Upper lobe of right lung (tissue), 1 donor: Measurements from ENCODE around the gene CBX7. TPM values are rescaled to one million over a fixed set of nuclear protein-coding genes. Genes with fewer than 3 reads are reported as not detected.

Experiments
- ATAC-seq: fragments of 200-7000 bp; cut with Tn5 transposase; one replicate; pipeline ENCODE4 v1.9.1; 2020; ENCODE audit warnings: mild to moderate bottlenecking, moderate library complexity
- DNase-seq: peaks from one replicate; pipeline ENCODE4 v3.0.0-alpha.2; 2020
- H3K27ac ChIP-seq: fragments of 200-600 bp; one replicate; pipeline ENCODE4 v1.8.0; 2022
- H3K27me3 ChIP-seq: fragments of 200-600 bp; one replicate; pipeline ENCODE4 v1.8.0; 2022; ENCODE audit warnings: mild to moderate bottlenecking
- H3K36me3 ChIP-seq: fragments of 200-600 bp; one replicate; pipeline ENCODE4 v1.8.0; 2022
- H3K4me1 ChIP-seq: fragments of 200-600 bp; one replicate; pipeline ENCODE4 v1.8.0; 2022
- H3K4me3 ChIP-seq: fragments of 200-600 bp; one replicate; pipeline ENCODE4 v1.8.0; 2022; ENCODE audit warnings: mild to moderate bottlenecking
- H3K9me3 ChIP-seq: fragments of 200-600 bp; one replicate; pipeline ENCODE4 v1.8.0; 2022
- intact Hi-C: fragments of 100-400 bp; cut with DNase I; formaldehyde crosslinking; loops from one replicate; pipeline ENCODE4 v1.11.0; 2022
- total RNA-seq: library from RNA; stranded (reverse); fragmentation: NEBNext Ultra II Directional; extraction: Animal tissue kit (Norgen Biotek cat#: 25700); gene quantifications from one replicate; pipeline ENCODE4 v1.2.1, GENCODE V29; 2021
- TF ChIP-seq, protein P1 (sequence below): fragments of 200-600 bp; IDR thresholded peaks from one replicate; pipeline ENCODE4 v1.8.0; 2022; ENCODE audit warnings: antibody characterized with exemption
- donor health status: DM: no; HTN: yes; CAD: no; lungs with severe emphysema.

CBX7 gene
- total RNA-seq, 1 donor from 2014 or later: 62.7 TPM

DNA sequence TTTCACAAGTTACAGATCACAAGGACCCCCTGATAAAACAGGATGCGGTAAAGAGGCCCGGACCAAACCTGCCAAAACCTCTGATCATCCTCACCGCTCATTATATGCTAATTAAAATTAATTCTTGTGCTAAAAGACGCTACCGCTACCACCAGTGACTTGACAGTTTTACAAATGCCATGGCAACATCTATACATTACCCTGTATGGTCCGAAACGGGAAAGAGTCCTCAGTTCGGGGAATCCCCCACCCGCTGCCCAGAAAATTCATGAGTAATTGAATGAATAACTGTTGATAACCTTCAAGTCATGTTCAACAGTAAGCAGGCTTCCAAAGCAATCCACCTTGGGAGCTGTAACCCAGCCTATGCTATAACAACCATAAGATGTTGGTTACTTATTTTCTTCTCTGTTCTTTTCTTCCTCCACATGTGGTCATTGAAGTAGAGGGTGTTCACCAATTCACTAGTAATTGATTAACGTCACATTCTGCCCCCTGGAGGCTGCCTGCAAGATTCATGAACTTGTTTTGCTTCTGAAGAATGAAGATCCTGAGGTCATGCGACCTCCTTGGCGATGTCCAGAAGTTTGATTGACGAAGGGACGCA lies 34.8 kb downstream of the CBX7 start:
- peak; percentile 76 for ATAC-seq
- Histone ChIP-seq H3K9me3 (no peaks in the 10 kb centered on the region), H3K36me3 (no peaks in the 10 kb centered on the region), H3K4me1 (no peaks in the 10 kb centered on the region), H3K4me3 (no peak overlapping the region), H3K27ac (no peak overlapping the region), H3K27me3 (peaks cover 27% of the 10 kb centered on the region)
- DNase-seq: no peak
- TF ChIP-seq, protein P1, sequence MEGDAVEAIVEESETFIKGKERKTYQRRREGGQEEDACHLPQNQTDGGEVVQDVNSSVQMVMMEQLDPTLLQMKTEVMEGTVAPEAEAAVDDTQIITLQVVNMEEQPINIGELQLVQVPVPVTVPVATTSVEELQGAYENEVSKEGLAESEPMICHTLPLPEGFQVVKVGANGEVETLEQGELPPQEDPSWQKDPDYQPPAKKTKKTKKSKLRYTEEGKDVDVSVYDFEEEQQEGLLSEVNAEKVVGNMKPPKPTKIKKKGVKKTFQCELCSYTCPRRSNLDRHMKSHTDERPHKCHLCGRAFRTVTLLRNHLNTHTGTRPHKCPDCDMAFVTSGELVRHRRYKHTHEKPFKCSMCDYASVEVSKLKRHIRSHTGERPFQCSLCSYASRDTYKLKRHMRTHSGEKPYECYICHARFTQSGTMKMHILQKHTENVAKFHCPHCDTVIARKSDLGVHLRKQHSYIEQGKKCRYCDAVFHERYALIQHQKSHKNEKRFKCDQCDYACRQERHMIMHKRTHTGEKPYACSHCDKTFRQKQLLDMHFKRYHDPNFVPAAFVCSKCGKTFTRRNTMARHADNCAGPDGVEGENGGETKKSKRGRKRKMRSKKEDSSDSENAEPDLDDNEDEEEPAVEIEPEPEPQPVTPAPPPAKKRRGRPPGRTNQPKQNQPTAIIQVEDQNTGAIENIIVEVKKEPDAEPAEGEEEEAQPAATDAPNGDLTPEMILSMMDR: peak; percentile 55
- intact Hi-C loops: no loop called here

DNA sequence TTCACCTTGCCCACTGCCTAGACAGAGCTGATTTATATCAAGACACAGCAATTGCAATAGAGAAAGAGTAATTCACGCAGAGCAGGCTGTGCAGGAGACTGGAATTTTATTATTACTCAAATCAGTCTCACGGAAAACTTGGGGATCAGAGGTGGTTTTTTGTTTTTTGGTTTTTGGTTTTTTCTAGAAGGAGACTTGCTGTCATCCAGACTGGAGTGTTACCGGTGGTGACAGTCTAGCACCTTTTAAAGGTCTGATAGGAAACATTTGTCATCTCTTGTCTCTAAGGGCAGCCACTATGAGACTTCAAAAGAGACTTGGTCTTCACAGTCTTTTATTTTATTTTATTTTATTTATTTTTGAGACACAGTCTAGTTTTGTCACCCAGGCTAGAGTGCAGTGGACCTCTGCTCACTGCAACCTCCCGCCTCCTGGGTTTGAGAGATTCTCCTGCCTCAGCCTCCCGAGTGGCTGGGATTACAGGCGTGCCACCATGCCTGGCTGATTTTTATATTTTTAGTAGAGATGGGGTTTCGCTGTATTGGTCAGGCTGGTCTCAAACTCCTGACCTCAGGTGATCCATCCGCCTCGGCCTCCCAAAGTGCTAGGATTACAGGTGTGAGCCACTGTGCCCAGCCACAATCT lies 36.4 kb downstream of the CBX7 start:
- H3K36me3 ChIP-seq: no peaks in the 10 kb centered on the region
- no peak for DNase-seq
- H3K27me3 ChIP-seq: peaks cover 27% of the 10 kb centered on the region
- H3K9me3 ChIP-seq: no peaks in the 10 kb centered on the region
- no peak overlapping the region for H3K4me3 ChIP-seq
- intact Hi-C loops: no loop called here
- no peak for ATAC-seq
- TF ChIP-seq, protein P1: no peak
- H3K27ac ChIP-seq: no peak overlapping the region
- H3K4me1 ChIP-seq: no peaks in the 10 kb centered on the region

DNA sequence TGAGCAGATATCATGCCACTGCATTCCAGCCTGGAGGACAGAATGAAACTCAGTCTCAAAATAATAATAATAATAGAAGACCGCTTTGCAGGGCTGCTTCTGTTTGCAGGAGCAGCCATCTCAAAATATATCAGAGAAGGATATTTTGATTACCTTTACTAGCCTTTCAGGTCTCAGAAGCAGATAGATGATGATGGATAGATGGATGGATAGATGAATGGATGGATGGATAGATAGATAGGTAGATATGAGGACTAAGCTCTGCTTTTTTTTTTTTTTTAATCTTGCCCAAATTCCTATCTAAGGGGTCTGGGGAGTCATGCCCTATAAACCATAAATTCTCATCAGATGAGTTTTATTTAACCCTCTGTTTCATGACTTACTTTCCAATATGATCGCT lies 36.9 kb downstream of the CBX7 start:
- ATAC-seq (no peak), DNase-seq (no peak)
- no peak overlapping the region for H3K4me3 ChIP-seq
- peaks cover 27% of the 10 kb centered on the region for H3K27me3 ChIP-seq
- H3K36me3 ChIP-seq: no peaks in the 10 kb centered on the region
- TF ChIP-seq, protein P1: no peak
- intact Hi-C loops: no loop called here
- H3K27ac ChIP-seq: no peak overlapping the region
- no peaks in the 10 kb centered on the region for H3K9me3 ChIP-seq
- H3K4me1 ChIP-seq: no peaks in the 10 kb centered on the region

DNA sequence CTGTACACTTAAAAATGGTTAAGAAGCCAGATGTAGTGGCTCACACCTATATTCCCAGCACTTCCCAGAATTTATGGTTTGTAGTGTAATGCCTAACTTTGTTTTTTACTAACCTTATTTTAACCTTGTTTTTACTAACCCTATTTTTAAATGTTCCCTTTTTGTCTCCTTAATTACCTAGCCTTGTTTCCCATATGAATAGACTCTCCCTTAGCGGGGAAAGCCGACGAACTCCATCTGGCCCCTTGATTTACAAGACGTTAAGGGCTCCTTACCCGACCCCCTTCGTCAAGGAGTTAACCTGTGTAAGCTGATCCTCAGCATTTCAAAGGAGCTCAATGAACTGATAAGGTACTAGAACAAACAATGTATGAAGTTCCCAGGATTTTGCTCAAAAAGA lies 38.4 kb downstream of the CBX7 start:
- ATAC-seq: no peak
- no peak overlapping the region for H3K27ac ChIP-seq
- intact Hi-C loops: no loop called here
- no peak overlapping the region for H3K4me3 ChIP-seq
- H3K36me3 ChIP-seq: no peaks in the 10 kb centered on the region
- no peak for DNase-seq
- H3K9me3 ChIP-seq: no peaks in the 10 kb centered on the region
- TF ChIP-seq, protein P1: no peak
- peaks cover 27% of the 10 kb centered on the region for H3K27me3 ChIP-seq
- H3K4me1 ChIP-seq: no peaks in the 10 kb centered on the region

DNA sequence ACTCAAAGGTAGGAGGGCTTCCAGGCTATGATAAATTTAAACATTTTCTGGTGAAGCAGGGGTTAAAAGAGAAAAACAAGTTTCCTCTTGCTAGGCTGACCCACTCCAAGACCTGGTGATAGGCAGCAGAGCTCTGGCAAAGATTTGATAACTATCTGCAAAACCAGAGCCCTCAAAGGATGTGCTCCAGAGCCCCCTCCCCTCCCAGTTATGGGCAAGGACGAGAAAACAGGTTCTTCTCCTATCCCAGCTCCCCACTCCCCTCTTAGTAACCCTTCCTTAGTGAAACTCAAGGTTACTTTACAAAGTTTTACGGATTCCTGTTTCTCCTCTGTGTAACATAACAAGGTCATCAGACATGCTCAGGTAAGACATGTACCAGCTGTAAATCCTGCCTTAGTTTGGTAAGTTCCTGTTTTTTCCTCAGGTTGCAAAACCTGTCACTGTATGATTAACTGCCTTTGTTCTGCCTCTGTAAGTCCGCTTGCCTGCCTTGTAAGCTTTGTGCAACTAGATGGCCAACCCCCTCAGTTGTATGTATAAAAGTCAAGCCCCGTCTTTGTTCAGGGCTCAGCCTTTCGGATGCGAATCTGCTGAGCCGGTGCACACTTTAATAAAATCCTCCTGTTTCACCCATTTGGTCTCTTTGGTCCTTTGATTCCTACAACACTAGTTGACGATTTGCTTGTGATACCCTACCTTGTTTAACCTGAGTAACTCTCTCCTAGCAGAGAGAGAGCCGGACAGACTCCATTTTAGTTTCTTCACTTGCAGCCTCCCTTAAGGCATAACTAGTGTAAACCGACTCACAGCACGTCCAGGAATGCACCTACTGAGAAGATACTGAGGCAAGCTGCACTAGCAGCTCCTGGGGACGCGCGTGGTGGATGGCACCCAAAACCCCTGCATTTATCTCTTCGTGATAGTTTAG lies 41.6 kb downstream of the CBX7 start:
- Histone ChIP-seq H3K4me3 (no peak overlapping the region), H3K27ac (no peak overlapping the region), H3K9me3 (no peaks in the 10 kb centered on the region), H3K36me3 (no peaks in the 10 kb centered on the region), H3K4me1 (no peaks in the 10 kb centered on the region), H3K27me3 (peaks cover 16% of the 10 kb centered on the region)
- TF ChIP-seq, protein P1: no peak
- intact Hi-C loops: no loop called here
- ATAC-seq: no peak
- DNase-seq: no peak
